Stomach (tissue), 4 donors: ENCODE results near the gene ARPC5L.

Source experiments
- CTCF ChIP-seq, 7 experiments: fragments of 450-650 bp in 4 of 7; fragments of 200-600 bp in 3 of 7; sonication (generic) in 3 of 7; IDR thresholded peaks; one replicate each; pipeline ENCODE4 v1.5.1; 2016 to 2019; ENCODE audit warnings: antibody characterized with exemption in 7 of 7, control low read depth in 2 of 7, mild to moderate bottlenecking in 1 of 7
- POLR2A ChIP-seq, 4 donors: fragments of 450-650 bp; IDR thresholded peaks; one replicate each; pipeline ENCODE4 v1.6.1; 2016; ENCODE audit warnings: antibody characterized with exemption in 4 of 4, control low read depth in 2 of 4, mild to moderate bottlenecking in 1 of 4, moderate library complexity in 1 of 4

GRCh38 chr9:124894035-124894740 is 32.3 kb downstream of the ARPC5L start:
- TF ChIP-seq CTCF (IDR thresholded peaks at IDR 0.05) (no peak), POLR2A (IDR thresholded peaks at IDR 0.05) (no peak)
